ENCODE results near the gene CCDC186. TPM values are rescaled to one million over a fixed set of nuclear protein-coding genes. Genes with fewer than 3 reads are reported as not detected.

The CCDC186 gene
- total and polyA plus RNA-seq, 2 of the 8 experiments (the other 6 are each of a cell fraction or from before 2014, with no cell fraction given): 3.0 to 30.3 TPM

- no peak overlapping the region for H3K4ac ChIP-seq (replicated peaks; ENCODE audit: insufficient read length, low read depth, low read length)
- H3K4me3 ChIP-seq (ENCODE audit: extremely low read depth in 1 of 4, insufficient read depth in 2 of 4, low read depth in 3 of 4, low read length in 4 of 4): peak overlapping the region; percentile 76 to 96 (median 94)
- H3K56ac ChIP-seq (replicated peaks; ENCODE audit: insufficient read length, low read depth, low read length): no peak overlapping the region
- H3K4me1 ChIP-seq (replicated peaks in 1 of 4; ENCODE audit: control insufficient read depth in 3 of 4, insufficient read depth in 4 of 4, low read length in 3 of 4): peaks cover 0 to 5% (median 2%) of the 10 kb centered on the region in 4 experiments; a peak in 2 of 7 replicates
- H2BK5ac ChIP-seq (ENCODE audit: low read depth, low read length): peak overlapping the region; percentile 90; the same call in 1 of the 2 replicates
- POLR2A ChIA-PET (ENCODE audit: partially characterized antibody): no interaction called here
- H3K79me2 ChIP-seq (ENCODE audit: control insufficient read depth in 1 of 2, insufficient read depth in 2 of 2, low read length in 2 of 2): peaks cover 16 to 58% of the 10 kb centered on the region in 2 experiments
- WGBS, 2 experiments (ENCODE audit: extremely low coverage in 1 of 2, insufficient coverage in 1 of 2, insufficient read length in 1 of 2, insufficient replicate concordance in 2 of 2, low coverage in 1 of 2, low lambda C conversion rate in 2 of 2, missing lambda C conversion rate in 1 of 2): 52% methylated on average over 9 of the region's 9 CpGs; no CpG with 5 or more reads in 1 of the 2 experiments
- CTCF ChIA-PET (ENCODE audit: partially characterized antibody): no interaction called here
- H3K9ac ChIP-seq (replicated peaks in 1 of 4; ENCODE audit: extremely low read depth in 1 of 4, low read depth in 3 of 4, low read length in 3 of 4): peak overlapping the region; percentile 80 to 92 (median 83); a peak in 6 of 7 replicates
- H2AK5ac ChIP-seq (ENCODE audit: low read depth, low read length): no peak overlapping the region
- DNase-seq (ENCODE audit: low read depth in 1 of 2, low spot score in 2 of 2) (no peak), FAIRE-seq (no peak)
- H2BK15ac ChIP-seq (ENCODE audit: low read length): no peak overlapping the region
- H4K20me1 ChIP-seq (replicated peaks in 1 of 2; ENCODE audit: control insufficient read depth in 1 of 2, insufficient read depth in 2 of 2, low read length in 2 of 2): no peaks in the 10 kb centered on the region
- no peak overlapping the region for H4K5ac ChIP-seq (ENCODE audit: insufficient read length, low read depth, low read length)
- H3K14ac ChIP-seq (ENCODE audit: insufficient read length): no peak overlapping the region
- no peaks in the 10 kb centered on the region; the same call in 1 of the 2 replicates for H3K79me1 ChIP-seq (ENCODE audit: low read depth, low read length)
- no peak overlapping the region for H2AFZ ChIP-seq (ENCODE audit: low read length)
- H3K27ac ChIP-seq (ENCODE audit: low read depth, low read length): no peak overlapping the region; the same call in 1 of the 2 replicates
- no peak overlapping the region for H4K8ac ChIP-seq (ENCODE audit: extremely low read depth, insufficient read depth, low read length)
- H2BK12ac ChIP-seq (ENCODE audit: low read depth, low read length): no peak overlapping the region
- H2BK120ac ChIP-seq (replicated peaks; ENCODE audit: low read depth, low read length): no peak overlapping the region
- H3K9me3 ChIP-seq (ENCODE audit: insufficient read depth in 2 of 2, low read depth in 1 of 2, low read length in 1 of 2): peaks cover 5 to 10% of the 10 kb centered on the region in 2 experiments
- no peak overlapping the region for H2BK20ac ChIP-seq (ENCODE audit: low read length)
- peak overlapping the region; percentile 95 to 96 for H3K4me2 ChIP-seq (ENCODE audit: insufficient read depth in 1 of 2, low read depth in 2 of 2, low read length in 2 of 2)
- H3K36me3 ChIP-seq (ENCODE audit: control insufficient read depth in 2 of 4, insufficient read depth in 4 of 4, low read length in 3 of 4): peaks cover 0 to 12% (median 3%) of the 10 kb centered on the region in 4 experiments; a peak in 2 of 8 replicates
- H3K18ac ChIP-seq (ENCODE audit: extremely low read depth, low read length): no peak overlapping the region
- peaks cover 12% of the 10 kb centered on the region for H3K23me2 ChIP-seq (ENCODE audit: low read depth, low read length)
- no peak overlapping the region for H3K23ac ChIP-seq (ENCODE audit: insufficient read length)
- no peaks in the 10 kb centered on the region for H3K27me3 ChIP-seq (replicated peaks in 1 of 4; ENCODE audit: control insufficient read depth in 3 of 4, extremely low read depth in 1 of 4, insufficient read depth in 3 of 4, low read length in 3 of 4)
- H4K91ac ChIP-seq (replicated peaks; ENCODE audit: insufficient read length, low read length): no peak overlapping the region
- TF ChIP-seq SUZ12 (IDR thresholded peaks at IDR 0.05; ENCODE audit: low read length): no peak
- no peak for TF ChIP-seq SP1 (IDR thresholded peaks at IDR 0.05; ENCODE audit: low read depth, low read length)
- TF ChIP-seq BACH1 (IDR thresholded peaks at IDR 0.05; ENCODE audit: low read length): no peak
- TF ChIP-seq KDM1A (IDR thresholded peaks at IDR 0.05; ENCODE audit: borderline replicate concordance, low read length): no peak
- TF ChIP-seq SRF (IDR thresholded peaks at IDR 0.05; ENCODE audit: low read depth, low read length): no peak
- no peak for TF ChIP-seq ATF3 (IDR thresholded peaks at IDR 0.05; ENCODE audit: insufficient read depth, low read depth, low read length)
- TF ChIP-seq, protein P1, sequence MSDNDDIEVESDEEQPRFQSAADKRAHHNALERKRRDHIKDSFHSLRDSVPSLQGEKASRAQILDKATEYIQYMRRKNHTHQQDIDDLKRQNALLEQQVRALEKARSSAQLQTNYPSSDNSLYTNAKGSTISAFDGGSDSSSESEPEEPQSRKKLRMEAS (IDR thresholded peaks at IDR 0.05): no peak
- no peak for TF ChIP-seq CBX5 (IDR thresholded peaks at IDR 0.05; ENCODE audit: low read depth, low read length)
- no peak for TF ChIP-seq ATF2 (IDR thresholded peaks at IDR 0.05; ENCODE audit: low read length)
- TF ChIP-seq POU5F1 (IDR thresholded peaks at IDR 0.05; ENCODE audit: low read depth, low read length): no peak
Observed at GRCh38 chr10:114172776-114173602, 1.0 kb downstream of the CCDC186 start.
